IMR-90 (cell line): ENCODE measurements around the gene IFIT3. TPM values are rescaled to one million over a fixed set of nuclear protein-coding genes. Genes with fewer than 3 reads are reported as not detected.

Source experiments
- ATAC-seq: fragments of 200-7000 bp; cut with Tn5 transposase; 2 replicates; pipeline ENCODE4 v1.9.1; 2020; ENCODE audit warnings: low read depth, mild to moderate bottlenecking, moderate library complexity
- Bru-seq: library from RNA; stranded (reverse); fragments of 400-500 nt; gene quantifications from one replicate; lab custom pipeline; 2021; lab: Mats Ljungman, UMichigan
- BruChase-seq, 2 experiments: library from RNA; stranded (reverse); fragments of 400-500 nt; gene quantifications; one replicate each; lab custom pipeline; 2021; lab: Mats Ljungman, UMichigan
- BruUV-seq: library from RNA; stranded (reverse); fragments of 400-500 nt; replicated peaks from 2 replicates; lab custom pipeline; 2021; lab: Mats Ljungman, UMichigan
- CTCF ChIA-PET: fragments of 300-600 bp; formaldehyde crosslinking; extraction: SDS; loops from one replicate; lab custom pipeline; 2021; ENCODE audit warnings: antibody characterized with exemption; lab: Yijun Ruan, JAX
- POLR2A ChIA-PET: fragments of 300-600 bp; sonication (Branson Sonifier 250); formaldehyde crosslinking; loops from one replicate; lab custom pipeline; 2022; ENCODE audit warnings: antibody characterized with exemption; ENCODE audit not compliant: unreplicated experiment; lab: Charles Lee
- DNase-seq: peaks from one replicate; pipeline ENCODE4 v3.0.0; 2013
- H2AFZ ChIP-seq: replicated peaks from 2 replicates; pipeline ENCODE3; 2013; ENCODE audit warnings: low read length, mild to moderate bottlenecking; ENCODE audit not compliant: poor library complexity
- H2AK5ac ChIP-seq: 2 replicates; pipeline ENCODE4 v1.6.1; 2013; ENCODE audit warnings: low read depth, low read length, inconsistent platforms
- H2AK9ac ChIP-seq: replicated peaks from 2 replicates; pipeline ENCODE3; 2013; ENCODE audit warnings: mild to moderate bottlenecking, low read depth, low read length, moderate library complexity; ENCODE audit not compliant: poor library complexity
- H2BK120ac ChIP-seq: 2 replicates; pipeline ENCODE4 v1.6.1; 2013; ENCODE audit warnings: low read depth, low read length, inconsistent platforms
- H2BK15ac ChIP-seq: 3 replicates; pipeline ENCODE4 v1.6.1; 2013; ENCODE audit warnings: low read depth, low read length, inconsistent platforms
- H2BK20ac ChIP-seq: 2 replicates; pipeline ENCODE4 v1.6.1; 2013; ENCODE audit warnings: low read depth, mild to moderate bottlenecking, inconsistent platforms, low read length, moderate library complexity
- H2BK5ac ChIP-seq: 2 replicates; pipeline ENCODE4 v1.6.1; 2013; ENCODE audit warnings: mild to moderate bottlenecking, low read depth, low read length, inconsistent platforms; ENCODE audit not compliant: poor library complexity, severe bottlenecking
- H3K14ac ChIP-seq: replicated peaks from 2 replicates; pipeline ENCODE4 v1.6.1; 2013; ENCODE audit warnings: low read depth, low read length, inconsistent platforms
- H3K18ac ChIP-seq: 2 replicates; pipeline ENCODE4 v1.6.1; 2013; ENCODE audit warnings: low read depth, low read length, control low read depth
- H3K23ac ChIP-seq: 2 replicates; pipeline ENCODE4 v1.6.1; 2013; ENCODE audit warnings: low read depth, low read length, inconsistent platforms
- H3K27ac ChIP-seq: 2 replicates; pipeline ENCODE4 v1.5.1; 2013; ENCODE audit warnings: mild to moderate bottlenecking, control low read depth, low read length; ENCODE audit not compliant: insufficient read depth
- H3K27me3 ChIP-seq: 2 replicates; pipeline ENCODE4 v1.6.1; 2013; ENCODE audit warnings: low read length; ENCODE audit not compliant: control insufficient read depth, insufficient read depth
- H3K36me3 ChIP-seq: 2 replicates; pipeline ENCODE4 v1.6.1; 2013; ENCODE audit warnings: low read length, mixed read lengths; ENCODE audit not compliant: control insufficient read depth, insufficient read depth
- H3K4ac ChIP-seq: 2 replicates; pipeline ENCODE4 v1.6.1; 2013; ENCODE audit warnings: low read depth, low read length, inconsistent platforms
- H3K4me1 ChIP-seq: 2 replicates; pipeline ENCODE4 v1.6.1; 2013; ENCODE audit warnings: low read length, mixed read lengths; ENCODE audit not compliant: control insufficient read depth, insufficient read depth
- H3K4me2 ChIP-seq: 2 replicates; pipeline ENCODE4 v1.6.1; 2013; ENCODE audit warnings: low read depth, mild to moderate bottlenecking, control low read depth, low read length, moderate library complexity
- H3K4me3 ChIP-seq: 2 replicates; pipeline ENCODE4 v1.5.1; 2013; ENCODE audit warnings: low read depth, mild to moderate bottlenecking, control low read depth, low read length, moderate library complexity; ENCODE audit not compliant: insufficient read depth
- H3K56ac ChIP-seq: 2 replicates; pipeline ENCODE4 v1.6.1; 2013; ENCODE audit warnings: low read length, inconsistent platforms; ENCODE audit not compliant: insufficient read depth; ENCODE audit errors: extremely low read depth
- H3K79me1 ChIP-seq, 2 experiments: 2 replicates each; pipeline ENCODE4 v1.6.1; 2013; ENCODE audit warnings: low read length in 2 of 2, inconsistent platforms in 1 of 2, low read depth in 1 of 2
- H3K9ac ChIP-seq: 2 replicates; pipeline ENCODE4 v1.6.1; 2013; ENCODE audit warnings: low read depth, low read length, control low read depth
- H3K9me1 ChIP-seq: 2 replicates; pipeline ENCODE4 v1.6.1; 2013; ENCODE audit warnings: low read length, inconsistent platforms; ENCODE audit not compliant: insufficient read depth
- H3K9me3 ChIP-seq: 2 replicates; pipeline ENCODE4 v1.6.1; 2013; ENCODE audit warnings: low read length; ENCODE audit not compliant: control insufficient read depth, insufficient read depth
- H4K20me1 ChIP-seq: 2 replicates; pipeline ENCODE4 v1.6.1; 2013; ENCODE audit warnings: low read length, inconsistent platforms; ENCODE audit not compliant: insufficient read depth
- H4K5ac ChIP-seq: 2 replicates; pipeline ENCODE4 v1.6.1; 2013; ENCODE audit warnings: mild to moderate bottlenecking, low read depth, low read length, control low read depth
- H4K8ac ChIP-seq, 2 experiments: 2 replicates each; pipeline ENCODE4 v1.6.1; 2013; ENCODE audit warnings: low read depth in 2 of 2, low read length in 2 of 2, control low read depth in 1 of 2, inconsistent platforms in 1 of 2
- H4K91ac ChIP-seq: 2 replicates; pipeline ENCODE4 v1.6.1; 2013; ENCODE audit warnings: low read depth, low read length, inconsistent platforms; ENCODE audit not compliant: insufficient read depth
- BHLHE40 ChIP-seq: fragments of 150-350 bp; IDR thresholded peaks from 2 replicates; pipeline ENCODE4 v1.6.1; 2016; ENCODE audit warnings: mild to moderate bottlenecking, low read depth, low read length
- CEBPB ChIP-seq: IDR thresholded peaks from 2 replicates; pipeline ENCODE4 v1.6.1; 2012; ENCODE audit warnings: low read depth, low read length, improper control_type of control experiment
- CTCF ChIP-seq: conservative IDR thresholded peaks from 2 replicates; pipeline ENCODE4 v1.5.1; 2012; ENCODE audit warnings: mild to moderate bottlenecking, low read depth, low read length, improper control_type of control experiment
- MAFK ChIP-seq: IDR thresholded peaks from 2 replicates; pipeline ENCODE4 v1.6.1; 2012; ENCODE audit warnings: low read depth, low read length, improper control_type of control experiment
- MAZ ChIP-seq: IDR thresholded peaks from 2 replicates; pipeline ENCODE4 v1.6.1; 2012; ENCODE audit warnings: low read depth, mild to moderate bottlenecking, low read length, improper control_type of control experiment, moderate library complexity, borderline replicate concordance
- MXI1 ChIP-seq: IDR thresholded peaks from 2 replicates; pipeline ENCODE4 v1.6.1; 2012; ENCODE audit warnings: low read depth, mild to moderate bottlenecking, low read length, moderate library complexity, borderline replicate concordance
- NFE2L2 ChIP-seq: fragments of 150-350 bp; IDR thresholded peaks from 2 replicates; pipeline ENCODE4 v1.6.1; 2016; ENCODE audit warnings: low read depth, mild to moderate bottlenecking, low read length
- RAD21 ChIP-seq: IDR thresholded peaks from 2 replicates; pipeline ENCODE4 v1.6.1; 2012; ENCODE audit warnings: low read length, improper control_type of control experiment
- RCOR1 ChIP-seq: IDR thresholded peaks from 2 replicates; pipeline ENCODE4 v1.6.1; 2012; ENCODE audit warnings: mild to moderate bottlenecking, low read length, improper control_type of control experiment; ENCODE audit not compliant: insufficient replicate concordance
- RFX5 ChIP-seq: IDR thresholded peaks from 2 replicates; pipeline ENCODE4 v1.8.0; 2012; ENCODE audit warnings: low read depth, mild to moderate bottlenecking, low read length, moderate library complexity
- SMC3 ChIP-seq: fragments of 150-350 bp; IDR thresholded peaks from 2 replicates; pipeline ENCODE4 v1.6.1; 2016; ENCODE audit warnings: low read depth, mild to moderate bottlenecking, antibody characterized with exemption, low read length, moderate library complexity
- whole genome bisulfite sequencing, 2 experiments: methylation state at CpG; one replicate each; pipeline versions ENCODE4 v1.1.5 to v1.1.7; 2013; ENCODE audit warnings: missing lambda C conversion rate in 2 of 2; ENCODE audit not compliant: insufficient read length in 1 of 2; ENCODE audit errors: extremely low coverage in 2 of 2; 5-methylcytosine and 5-hydroxymethylcytosine counted together
- dilution Hi-C: fragments of 300-500 bp; cut with HindIII; formaldehyde crosslinking; loops from one replicate; pipeline ENCODE4 v1.14.3; 2018; ENCODE audit warnings: low sequenced_read_pairs; ENCODE audit not compliant: unreplicated experiment
- in situ Hi-C: fragments of 300-500 bp; cut with MboI; formaldehyde crosslinking; loops from 3 replicates; pipeline ENCODE4 v1.14.3; 2019; ENCODE audit warnings: low sequenced_read_pairs, inconsistent platforms, mixed read lengths
- intact Hi-C: fragments of 100-400 bp; cut with micrococcal nuclease; formaldehyde crosslinking; loops from 2 replicates; pipeline ENCODE4 v1.10.0; 2022
- long read RNA-seq: library from polyadenylated mRNA; unstranded; transcript quantifications from one replicate; pipeline ENCODE4 v2.0.0, GENCODE V29; 2021; ENCODE audit not compliant: unreplicated experiment
- polyA plus RNA-seq, 3 experiments: library from polyadenylated mRNA; depleted of rRNA; stranded (reverse); fragments of >200 nt; gene quantifications; 2 replicates each; pipeline ENCODE4 v1.2.3, GENCODE V29; 2012; ENCODE audit warnings: low replicate concordance in 1 of 3
- total RNA-seq: library from RNA; depleted of rRNA; stranded (reverse); fragments of >200 nt; gene quantifications from 2 replicates; pipeline ENCODE4 v1.2.3, GENCODE V29; 2012; rRNA removed
- TF ChIP-seq, protein P1 (sequence below): fragments of 150-350 bp; IDR thresholded peaks from 2 replicates; pipeline ENCODE4 v1.6.1; 2016; ENCODE audit warnings: low read depth, mild to moderate bottlenecking, low read length, moderate library complexity, borderline replicate concordance

IFIT3 gene
- total RNA-seq: 7.3 and 7.8 TPM in 2 replicates
- 2.8 and 3.5 TPM in 2 replicates for polyA plus RNA-seq (2012; rRNA removed)
- 0.93 and 1.2 TPM in 2 replicates for polyA plus RNA-seq (2012; cell fraction: cytosol; rRNA removed)
- polyA plus RNA-seq (2012; cell fraction: nucleus; rRNA removed; ENCODE audit: low replicate concordance): 0.14 and 0.79 TPM in 2 replicates
- Bru-seq, nascent RNA: percentile 45 among the genes with signal in this experiment
- BruChase-seq, experiment 1, labeled RNA remaining after a 6-hour chase: percentile 41 among the genes with signal in this experiment
- BruChase-seq, experiment 2, labeled RNA remaining after a 2-hour chase: percentile 48 among the genes with signal in this experiment
- long read RNA-seq, partial matches to known transcripts: 0 of 7 reads
- long read RNA-seq, other reads (novel, unspliced or antisense): 1 of 7 reads

DNA sequence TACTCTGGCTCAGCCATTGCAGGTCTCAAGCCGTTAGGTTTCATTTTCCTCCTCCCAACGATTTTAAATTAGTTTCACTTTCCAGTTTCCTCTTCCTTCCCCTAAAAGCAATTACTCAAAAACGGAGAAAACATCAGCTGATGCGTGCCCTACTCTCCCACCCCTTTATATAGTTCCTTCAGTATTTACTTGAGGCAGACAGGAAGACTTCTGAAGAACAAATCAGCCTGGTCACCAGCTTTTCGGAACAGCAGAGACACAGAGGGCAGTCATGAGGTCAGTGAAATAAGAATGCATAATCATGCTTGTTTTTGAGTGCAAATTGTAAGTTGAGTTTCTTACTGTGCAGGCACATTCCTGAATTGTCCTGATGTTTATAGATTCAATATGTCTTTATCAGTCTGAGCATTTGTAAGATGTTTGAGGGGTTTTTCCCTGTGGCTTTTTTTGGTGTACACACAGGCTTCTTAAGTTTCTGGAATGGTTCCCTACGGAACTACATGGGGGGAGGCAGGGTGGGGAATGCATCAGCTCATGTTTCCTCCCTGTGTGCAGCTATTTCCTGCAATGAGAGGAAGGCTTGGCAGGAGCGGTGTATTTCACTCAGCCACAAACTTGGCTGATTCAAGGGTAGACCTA is at the start of gene IFIT3:
IFIT3 (plus strand) TSS at position 195 of the 639 bp plus-strand sequence; CDS start at position 272, 77 bp downstream.
- Histone ChIP-seq H3K27ac (peak within 1 kb of the TSS; percentile 88), H4K8ac (peak within 1 kb of the TSS; percentile 37 to 98), H2AFZ (peak within 1 kb of the TSS; percentile 75), H3K18ac (peak within 1 kb of the TSS; percentile 95), H2BK20ac (peak within 1 kb of the TSS; percentile 96), H2BK5ac (peak within 1 kb of the TSS; percentile 98), H2AK5ac (peak within 1 kb of the TSS; percentile 45; the same call in 1 of the 2 replicates), H4K20me1 (no peaks in the 10 kb centered on the region), H4K5ac (peak within 1 kb of the TSS; percentile 66), H2BK15ac (peak within 1 kb of the TSS; percentile 87), H3K9me3 (no peaks in the 10 kb centered on the region), H4K91ac (peak within 1 kb of the TSS; percentile 73), H3K4ac (peak within 1 kb of the TSS; percentile 78), H3K9me1 (no peaks in the 10 kb centered on the region), H3K79me1 (peaks cover 6 to 17% of the 10 kb centered on the region in 2 experiments; a peak in 3 of 4 replicates), H2AK9ac (no peak within 1 kb of the TSS), H3K9ac (peak within 1 kb of the TSS; percentile 82), H3K4me1 (peaks cover 7% of the 10 kb centered on the region), H2BK120ac (peak within 1 kb of the TSS; percentile 98), H3K4me2 (peak within 1 kb of the TSS; percentile 80), H3K36me3 (no peaks in the 10 kb centered on the region), H3K27me3 (no peaks in the 10 kb centered on the region), H3K56ac (peak within 1 kb of the TSS; percentile 94), H3K4me3 (peak within 1 kb of the TSS; percentile 54), H3K23ac (peak within 1 kb of the TSS; percentile 94), H3K14ac (peak within 1 kb of the TSS; percentile 70)
- ATAC-seq: peak; percentile 92
- intact Hi-C loops: loop anchor here (1.0 to 5.0 kb wide), 2 partner anchors 24 to 39 kb away; no protein-coding TSS in a partner anchor
- in situ Hi-C loops: no loop called here
- ChIA-PET CTCF (interaction anchor here (0.6 to 1.3 kb wide), 2 partner anchors 26 to 50 kb away, joined by 3 read pairs; partner anchors contain the start of gene IFIT2), POLR2A (interaction anchor here (0.9 to 1.0 kb wide), 2 partner anchors 26 to 65 kb away, joined by 3 read pairs; partner anchors contain the start of gene IFIT2)
- dilution Hi-C loops: no loop called here
- WGBS, 2 experiments: 6% methylated on average over 3 of the region's 7 CpGs; no CpG with 5 or more reads in 1 of the 2 experiments
- BruUV-seq: no TSS peak
- DNase-seq: peak; percentile 96
- no peak for TF ChIP-seq CTCF
- no peak for TF ChIP-seq RFX5
- no peak for TF ChIP-seq RCOR1
- TF ChIP-seq MAFK: no peak; the same call in none of the 2 replicates
- no peak for TF ChIP-seq RAD21
- no peak for TF ChIP-seq MXI1
- 0 out of 2 replicates have a peak, but pooled peaks have one; percentile 49 for TF ChIP-seq MAZ
- no peak for TF ChIP-seq CEBPB
- TF ChIP-seq, protein P1, sequence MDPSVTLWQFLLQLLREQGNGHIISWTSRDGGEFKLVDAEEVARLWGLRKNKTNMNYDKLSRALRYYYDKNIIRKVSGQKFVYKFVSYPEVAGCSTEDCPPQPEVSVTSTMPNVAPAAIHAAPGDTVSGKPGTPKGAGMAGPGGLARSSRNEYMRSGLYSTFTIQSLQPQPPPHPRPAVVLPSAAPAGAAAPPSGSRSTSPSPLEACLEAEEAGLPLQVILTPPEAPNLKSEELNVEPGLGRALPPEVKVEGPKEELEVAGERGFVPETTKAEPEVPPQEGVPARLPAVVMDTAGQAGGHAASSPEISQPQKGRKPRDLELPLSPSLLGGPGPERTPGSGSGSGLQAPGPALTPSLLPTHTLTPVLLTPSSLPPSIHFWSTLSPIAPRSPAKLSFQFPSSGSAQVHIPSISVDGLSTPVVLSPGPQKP: no peak
- TF ChIP-seq NFE2L2: peak; percentile 27; the same call in 1 of the 2 replicates
- peak; percentile 4; the same call in 1 of the 2 replicates for TF ChIP-seq BHLHE40
- 0 out of 2 replicates have a peak, but pooled peaks have one; percentile 4 for TF ChIP-seq SMC3
